WTC11 (cell line): ENCODE results near the gene DLGAP4. TPM values are rescaled to one million over a fixed set of nuclear protein-coding genes. Genes with fewer than 3 reads are reported as not detected.

Source experiments
- ATAC-seq: fragments of 200-7000 bp; cut with Tn5 transposase; 2 replicates; pipeline ENCODE4 v1.10.0; 2021; ENCODE audit warnings: mild to moderate bottlenecking, moderate library complexity
- CTCF ChIA-PET: fragments of 300-600 bp; sonication (Branson Sonifier 250); formaldehyde crosslinking; loops from one replicate; lab custom pipeline; 2021; ENCODE audit warnings: antibody characterized with exemption; lab: Charles Lee
- POLR2A ChIA-PET: fragments of 350-600 bp; sonication (Branson Sonifier 250); formaldehyde crosslinking; loops from one replicate; lab custom pipeline; 2021; ENCODE audit warnings: antibody characterized with exemption; lab: Charles Lee
- DNase-seq: peaks from one replicate; pipeline ENCODE4 v3.0.0; 2021; ENCODE audit warnings: low spot score
- H3K27ac Mint-ChIP-seq: 2 replicates; pipeline ENCODE4 v1.8.0; 2021; ENCODE audit warnings: mixed read lengths
- H3K27me3 Mint-ChIP-seq: 2 replicates; pipeline ENCODE4 v1.8.0; 2021; ENCODE audit warnings: low read depth, mild to moderate bottlenecking, moderate library complexity, mixed read lengths
- H3K36me3 Mint-ChIP-seq: 2 replicates; pipeline ENCODE4 v1.8.0; 2021; ENCODE audit warnings: mixed read lengths
- H3K4me1 Mint-ChIP-seq: 2 replicates; pipeline ENCODE4 v1.8.0; 2022; ENCODE audit warnings: mixed read lengths
- H3K4me3 Mint-ChIP-seq: 2 replicates; pipeline ENCODE4 v1.8.0; 2021; ENCODE audit warnings: mild to moderate bottlenecking, moderate library complexity, mixed read lengths
- H3K9me3 Mint-ChIP-seq: 2 replicates; pipeline ENCODE4 v1.8.0; 2021; ENCODE audit warnings: mixed read lengths
- AR ChIP-seq: fragments of 250-450 bp; sonication (Bioruptor Pico); IDR thresholded peaks from 2 replicates; pipeline ENCODE4 v1.9.0; 2021; ENCODE audit warnings: mild to moderate bottlenecking
- CBFB ChIP-seq: sonication (generic); formaldehyde crosslinking; IDR thresholded peaks from 2 replicates; pipeline ENCODE4 v1.8.1; 2022; ENCODE audit warnings: mild to moderate bottlenecking, low read depth, missing genetic modification reagents
- CDX4 ChIP-seq: fragments of 250-450 bp; sonication (Bioruptor Pico); IDR thresholded peaks from 2 replicates; pipeline ENCODE4 v1.9.0; 2021; ENCODE audit warnings: moderate library complexity, mild to moderate bottlenecking, inconsistent platforms, borderline replicate concordance
- ELF4 ChIP-seq: sonication (generic); formaldehyde crosslinking; IDR thresholded peaks from 2 replicates; pipeline ENCODE4 v1.8.1; 2022; ENCODE audit warnings: low read depth, mild to moderate bottlenecking, moderate library complexity, missing genetic modification reagents
- EMX1 ChIP-seq: fragments of 250-450 bp; sonication (Bioruptor Pico); IDR thresholded peaks from 2 replicates; pipeline ENCODE4 v1.8.0; 2021; ENCODE audit warnings: mild to moderate bottlenecking
- FOXP4 ChIP-seq: sonication (generic); formaldehyde crosslinking; IDR thresholded peaks from 2 replicates; pipeline ENCODE4 v1.8.0; 2022; ENCODE audit warnings: mild to moderate bottlenecking, missing genetic modification reagents
- HMGXB4 ChIP-seq: sonication (generic); formaldehyde crosslinking; IDR thresholded peaks from 2 replicates; pipeline ENCODE4 v1.8.1; 2023; ENCODE audit warnings: mild to moderate bottlenecking, moderate library complexity, missing genetic modification reagents
- MAX ChIP-seq: sonication (generic); formaldehyde crosslinking; IDR thresholded peaks from 2 replicates; pipeline ENCODE4 v1.8.0; 2022; ENCODE audit warnings: mild to moderate bottlenecking, missing genetic modification reagents
- MYBL2 ChIP-seq: sonication (generic); formaldehyde crosslinking; IDR thresholded peaks from 2 replicates; pipeline ENCODE4 v1.8.1; 2023; ENCODE audit warnings: mild to moderate bottlenecking, moderate library complexity, missing genetic modification reagents
- NR2C2 ChIP-seq: sonication (generic); formaldehyde crosslinking; IDR thresholded peaks from 2 replicates; pipeline ENCODE4 v1.8.0; 2022; ENCODE audit warnings: mild to moderate bottlenecking, missing genetic modification reagents
- OVOL2 ChIP-seq: fragments of 250-450 bp; sonication (Bioruptor Pico); IDR thresholded peaks from 2 replicates; pipeline ENCODE4 v1.9.0; 2021; ENCODE audit warnings: mild to moderate bottlenecking, borderline replicate concordance
- PRDM15 ChIP-seq: sonication (generic); formaldehyde crosslinking; IDR thresholded peaks from 2 replicates; pipeline ENCODE4 v1.8.0; 2022; ENCODE audit warnings: missing genetic modification reagents
- ZBTB21 ChIP-seq: sonication (generic); formaldehyde crosslinking; IDR thresholded peaks from 2 replicates; pipeline ENCODE4 v1.8.1; 2023; ENCODE audit warnings: mild to moderate bottlenecking, missing genetic modification reagents, borderline replicate concordance
- ZNF263 ChIP-seq: sonication (generic); formaldehyde crosslinking; IDR thresholded peaks from 2 replicates; pipeline ENCODE4 v1.8.1; 2022; ENCODE audit warnings: low read depth, mild to moderate bottlenecking, moderate library complexity, missing genetic modification reagents
- ZNF281 ChIP-seq: sonication (generic); formaldehyde crosslinking; IDR thresholded peaks from 2 replicates; pipeline ENCODE4 v1.8.0; 2023; ENCODE audit warnings: mild to moderate bottlenecking, missing genetic modification reagents
- ZNF396 ChIP-seq: fragments of 250-450 bp; sonication (Bioruptor Pico); IDR thresholded peaks from 2 replicates; pipeline ENCODE4 v1.8.0; 2021; ENCODE audit warnings: mild to moderate bottlenecking, moderate library complexity, borderline replicate concordance
- ZNF423 ChIP-seq: fragments of 250-450 bp; sonication (Bioruptor Pico); IDR thresholded peaks from 2 replicates; pipeline ENCODE4 v2.1.2; 2022; ENCODE audit warnings: mild to moderate bottlenecking, moderate library complexity
- total RNA-seq: library from RNA; stranded (reverse); gene quantifications from 3 replicates; pipeline ENCODE4 v1.2.3, GENCODE V29; 2021

DLGAP4 gene
- total RNA-seq, 1 experiment from 2014 or later = 52.6 TPM

- CTCF ChIA-PET = interaction anchor here (1.0 to 2.7 kb wide), 5 partner anchors 9 to 150 kb away, joined by 3 to 10 read pairs (median 3); no protein-coding TSS in a partner anchor
- H3K4me3 Mint-ChIP-seq = peak overlapping the region; percentile 90
Measured at GRCh38 chr20:36463212-36464061, 157.3 kb downstream of the DLGAP4 start.

More at GRCh38 chr20:36463212-36464061, 157.3 kb downstream of the DLGAP4 start:
- H3K27me3 Mint-ChIP-seq = no peaks in the 10 kb centered on the region; the same call in 1 of the 2 replicates
- DNase-seq (no peak), ATAC-seq (no peak)
- H3K4me1 Mint-ChIP-seq = peaks cover 53% of the 10 kb centered on the region
- H3K36me3 Mint-ChIP-seq = no peaks in the 10 kb centered on the region
- no peak overlapping the region for H3K27ac Mint-ChIP-seq
- POLR2A ChIA-PET = interaction anchor here (0.5 to 1.1 kb wide), 2 partner anchors 10 to 12 kb away, joined by 3 to 5 read pairs; no protein-coding TSS in a partner anchor
- no peaks in the 10 kb centered on the region for H3K9me3 Mint-ChIP-seq
- TF ChIP-seq ELF4 = no peak
- no peak for TF ChIP-seq ZNF263
- TF ChIP-seq FOXP4 (CRISPR knock-in tag) = no peak
- no peak for TF ChIP-seq ZNF396
- TF ChIP-seq ZNF281 (CRISPR knock-in tag) = no peak
- no peak for TF ChIP-seq CBFB
- no peak for TF ChIP-seq NR2C2 (CRISPR knock-in tag)
- TF ChIP-seq OVOL2 (CRISPR knock-in tag) = no peak
- no peak for TF ChIP-seq PRDM15 (CRISPR knock-in tag)
- TF ChIP-seq ZBTB21 (CRISPR knock-in tag) = no peak
- TF ChIP-seq ZNF423 (CRISPR knock-in tag) = no peak
- no peak for TF ChIP-seq CDX4 (CRISPR knock-in tag)
- no peak for TF ChIP-seq HMGXB4 (CRISPR knock-in tag)
- no peak for TF ChIP-seq AR (CRISPR knock-in tag)
- no peak for TF ChIP-seq MAX (CRISPR knock-in tag)
- TF ChIP-seq MYBL2 (CRISPR knock-in tag) = no peak
- TF ChIP-seq EMX1 (CRISPR knock-in tag) = no peak
